Glutamatergic neuron (in vitro differentiated cells): ENCODE data around the gene ACOXL. TPM values are rescaled to one million over a fixed set of nuclear protein-coding genes. Genes with fewer than 3 reads are reported as not detected.

ENCODE experiments used
- DNase-seq: peaks from one replicate; pipeline ENCODE4 v3.0.0; 2022
- H3K27ac Mint-ChIP-seq: one replicate; pipeline ENCODE4 v1.8.0; 2020; ENCODE audit warnings: mild to moderate bottlenecking, mixed read lengths, inconsistent platforms; ENCODE audit not compliant: unreplicated experiment
- H3K27me3 Mint-ChIP-seq: one replicate; pipeline ENCODE4 v1.8.0; 2020; ENCODE audit warnings: mild to moderate bottlenecking, moderate library complexity, mixed read lengths, inconsistent platforms; ENCODE audit not compliant: unreplicated experiment
- H3K36me3 Mint-ChIP-seq: one replicate; pipeline ENCODE4 v1.8.0; 2020; ENCODE audit warnings: mild to moderate bottlenecking, mixed read lengths, inconsistent platforms; ENCODE audit not compliant: unreplicated experiment
- H3K4me1 Mint-ChIP-seq: one replicate; pipeline ENCODE4 v1.8.0; 2020; ENCODE audit warnings: mild to moderate bottlenecking, low read depth, mixed read lengths, inconsistent platforms; ENCODE audit not compliant: unreplicated experiment
- H3K4me3 Mint-ChIP-seq: one replicate; pipeline ENCODE4 v1.8.0; 2020; ENCODE audit warnings: mild to moderate bottlenecking, mixed read lengths, inconsistent platforms; ENCODE audit not compliant: unreplicated experiment
- H3K9me3 Mint-ChIP-seq: one replicate; pipeline ENCODE4 v1.8.0; 2020; ENCODE audit warnings: mild to moderate bottlenecking, moderate library complexity, mixed read lengths, inconsistent platforms; ENCODE audit not compliant: unreplicated experiment
- total RNA-seq: library from RNA; stranded (reverse); fragmentation: NEBNext Ultra II Directional; extraction: Animal tissue kit (Norgen Biotek cat#: 25700); gene quantifications from one replicate; pipeline ENCODE4 v1.2.1, GENCODE V29; 2021; ENCODE audit not compliant: unreplicated experiment
- TF ChIP-seq, protein P1 (sequence below): fragments of 200-600 bp; sonication (generic); IDR thresholded peaks from one replicate; pipeline ENCODE4 v1.5.0; 2021; ENCODE audit not compliant: partially characterized antibody, unreplicated experiment

ACOXL gene
- total RNA-seq, 1 donor from 2014 or later: 1.4 TPM

DNA sequence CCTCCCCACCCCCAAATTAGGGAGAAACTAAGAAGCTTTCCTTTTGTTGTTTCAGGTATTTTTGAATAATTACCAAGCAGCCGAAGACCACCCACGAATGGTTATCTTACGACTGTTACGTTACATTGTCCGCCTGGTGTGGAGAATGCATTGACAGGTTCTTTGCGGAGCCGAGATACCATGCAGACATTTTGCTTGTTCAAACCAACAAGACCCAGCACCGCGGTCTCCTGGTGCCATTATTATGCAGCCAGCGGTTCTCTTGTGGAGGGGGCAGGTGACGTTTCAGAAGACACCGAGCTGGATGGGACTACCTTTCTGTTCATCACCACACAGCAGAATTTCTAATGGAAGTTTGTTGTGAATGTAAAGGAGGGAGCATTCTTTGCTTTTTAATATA is 431.7 kb downstream of the ACOXL start:
- Mint-ChIP-seq H3K4me3 (no peak overlapping the region), H3K36me3 (no peaks in the 10 kb centered on the region), H3K4me1 (peaks cover 22% of the 10 kb centered on the region), H3K9me3 (peaks cover 2% of the 10 kb centered on the region), H3K27ac (no peak overlapping the region), H3K27me3 (peaks cover 2% of the 10 kb centered on the region)
- TF ChIP-seq, protein P1, sequence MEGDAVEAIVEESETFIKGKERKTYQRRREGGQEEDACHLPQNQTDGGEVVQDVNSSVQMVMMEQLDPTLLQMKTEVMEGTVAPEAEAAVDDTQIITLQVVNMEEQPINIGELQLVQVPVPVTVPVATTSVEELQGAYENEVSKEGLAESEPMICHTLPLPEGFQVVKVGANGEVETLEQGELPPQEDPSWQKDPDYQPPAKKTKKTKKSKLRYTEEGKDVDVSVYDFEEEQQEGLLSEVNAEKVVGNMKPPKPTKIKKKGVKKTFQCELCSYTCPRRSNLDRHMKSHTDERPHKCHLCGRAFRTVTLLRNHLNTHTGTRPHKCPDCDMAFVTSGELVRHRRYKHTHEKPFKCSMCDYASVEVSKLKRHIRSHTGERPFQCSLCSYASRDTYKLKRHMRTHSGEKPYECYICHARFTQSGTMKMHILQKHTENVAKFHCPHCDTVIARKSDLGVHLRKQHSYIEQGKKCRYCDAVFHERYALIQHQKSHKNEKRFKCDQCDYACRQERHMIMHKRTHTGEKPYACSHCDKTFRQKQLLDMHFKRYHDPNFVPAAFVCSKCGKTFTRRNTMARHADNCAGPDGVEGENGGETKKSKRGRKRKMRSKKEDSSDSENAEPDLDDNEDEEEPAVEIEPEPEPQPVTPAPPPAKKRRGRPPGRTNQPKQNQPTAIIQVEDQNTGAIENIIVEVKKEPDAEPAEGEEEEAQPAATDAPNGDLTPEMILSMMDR: no peak
- DNase-seq: no peak

DNA sequence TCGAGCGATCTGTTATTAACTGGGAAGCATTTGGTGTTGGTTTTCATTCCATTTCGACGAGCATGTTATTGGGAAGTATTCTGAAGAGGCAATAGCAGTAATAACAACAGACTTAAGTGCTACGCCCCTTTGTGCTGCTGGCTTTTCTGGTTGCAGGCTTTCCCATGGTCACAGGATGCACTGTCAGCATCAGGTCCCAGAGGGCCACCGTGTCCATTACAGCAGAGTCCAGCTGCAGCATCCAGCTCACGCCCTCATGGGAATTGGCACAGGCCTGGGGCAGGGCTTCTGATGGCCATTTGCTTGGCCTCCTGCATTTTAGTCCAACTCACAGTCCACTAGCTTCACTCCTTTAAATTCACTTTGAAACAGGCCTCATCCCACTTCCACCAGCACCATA is 432.7 kb downstream of the ACOXL start:
- H3K27me3 Mint-ChIP-seq: peaks cover 1% of the 10 kb centered on the region
- TF ChIP-seq, protein P1: no peak
- H3K4me3 Mint-ChIP-seq: peak overlapping the region; percentile 1
- no peaks in the 10 kb centered on the region for H3K36me3 Mint-ChIP-seq
- peak; percentile 83 for DNase-seq
- peaks cover 2% of the 10 kb centered on the region for H3K9me3 Mint-ChIP-seq
- H3K4me1 Mint-ChIP-seq: peaks cover 21% of the 10 kb centered on the region
- H3K27ac Mint-ChIP-seq: peak overlapping the region; percentile 28

DNA sequence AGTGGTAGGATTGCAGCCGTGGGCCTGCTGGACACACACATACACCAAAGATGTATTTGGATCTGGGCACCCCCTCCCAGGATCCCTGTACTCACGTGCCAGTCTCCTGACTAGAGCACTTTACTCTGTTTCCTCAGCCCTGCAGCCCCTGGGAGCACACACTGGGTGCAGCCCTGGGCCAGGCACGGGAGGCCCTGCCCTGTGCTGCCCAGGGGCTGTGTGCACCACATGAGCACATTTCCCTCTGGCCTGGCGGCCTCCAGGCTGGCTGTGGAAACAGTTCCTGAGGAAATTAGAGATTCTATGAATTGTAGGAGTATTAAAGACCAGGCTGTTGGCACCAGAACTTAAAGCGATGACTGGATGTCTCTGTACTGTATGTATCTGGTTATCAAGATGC is 433.7 kb downstream of the ACOXL start:
- H3K36me3 Mint-ChIP-seq: no peaks in the 10 kb centered on the region
- H3K9me3 Mint-ChIP-seq: peaks cover 2% of the 10 kb centered on the region
- peaks cover 19% of the 10 kb centered on the region for H3K4me1 Mint-ChIP-seq
- DNase-seq: no peak
- H3K27ac Mint-ChIP-seq: no peak overlapping the region
- H3K4me3 Mint-ChIP-seq: no peak overlapping the region
- TF ChIP-seq, protein P1: no peak
- no peaks in the 10 kb centered on the region for H3K27me3 Mint-ChIP-seq

GRCh38 chr2:111167076-111167862 is 434.9 kb downstream of the ACOXL start:
- Mint-ChIP-seq H3K27ac (no peak overlapping the region), H3K36me3 (no peaks in the 10 kb centered on the region), H3K4me3 (no peak overlapping the region), H3K9me3 (peaks cover 2% of the 10 kb centered on the region), H3K4me1 (peaks cover 16% of the 10 kb centered on the region), H3K27me3 (no peaks in the 10 kb centered on the region)
- TF ChIP-seq, protein P1: no peak
- DNase-seq: no peak

GRCh38 chr2:111167863-111168162 is 435.4 kb downstream of the ACOXL start:
- no peak for DNase-seq
- Mint-ChIP-seq H3K9me3 (peaks cover 2% of the 10 kb centered on the region), H3K27ac (no peak overlapping the region), H3K27me3 (peaks cover 2% of the 10 kb centered on the region), H3K36me3 (no peaks in the 10 kb centered on the region), H3K4me3 (no peak overlapping the region), H3K4me1 (peaks cover 15% of the 10 kb centered on the region)
- TF ChIP-seq, protein P1: no peak
